ENCODE measurements around the gene ATP13A3.

DNA sequence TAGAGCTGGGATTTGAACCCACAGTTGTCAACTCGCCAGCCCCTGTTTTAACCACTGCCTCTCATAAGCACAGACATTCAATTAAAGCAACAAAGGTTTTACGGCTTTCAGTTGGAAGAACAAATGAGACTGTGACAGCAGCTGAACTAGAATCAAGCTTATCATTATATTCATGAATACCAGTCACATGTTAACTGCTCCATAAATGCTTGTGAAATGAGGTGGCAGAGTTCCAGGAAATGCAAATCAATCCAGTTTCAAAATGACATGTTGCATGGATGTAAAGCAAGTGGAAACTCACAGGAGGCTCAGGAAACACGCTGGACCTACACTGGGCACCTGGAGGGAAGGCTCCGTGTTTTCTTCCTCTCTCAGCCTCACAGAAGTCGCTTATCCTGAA lies 91.6 kb downstream of the ATP13A3 start:
- TF ChIP-seq CTCF (IDR thresholded peaks at IDR 0.05 in 8 of 11, conservative IDR thresholded peaks at IDR 0.05 in 3 of 11): no peak
- TF ChIP-seq POLR2AphosphoS5 (IDR thresholded peaks at IDR 0.05): no peak

Data from spleen (tissue), 7 donors.